Measurements from ENCODE around the gene CELF5. TPM values are rescaled to one million over a fixed set of nuclear protein-coding genes. Genes with fewer than 3 reads are reported as not detected.

CELF5 gene
- total RNA-seq, 1 donor from 2014 or later: not detected

GRCh38 chr19:3227054-3227626, 2.7 kb downstream of the CELF5 start:
- H3K4me3 ChIP-seq: no peak overlapping the region
- H3K27me3 ChIP-seq (ENCODE audit: low read depth): peaks cover 67% of the 10 kb centered on the region
- H3K9me3 ChIP-seq: no peaks in the 10 kb centered on the region
- ATAC-seq: no peak
- H3K36me3 ChIP-seq: no peaks in the 10 kb centered on the region
- no peak overlapping the region for H3K27ac ChIP-seq
- DNase-seq: no peak
- H3K4me1 ChIP-seq: peaks cover 3% of the 10 kb centered on the region
- TF ChIP-seq CTCF (IDR thresholded peaks at IDR 0.05): no peak
- intact Hi-C loops (cut with DNase I): no loop called here

GRCh38 chr19:3229346-3229743, 4.9 kb downstream of the CELF5 start:
- no peak for DNase-seq
- no peak for ATAC-seq
- Histone ChIP-seq H3K27me3 (ENCODE audit: low read depth) (peaks cover 45% of the 10 kb centered on the region), H3K4me1 (peaks cover 3% of the 10 kb centered on the region), H3K4me3 (no peak overlapping the region), H3K27ac (no peak overlapping the region), H3K36me3 (no peaks in the 10 kb centered on the region), H3K9me3 (no peaks in the 10 kb centered on the region)
- TF ChIP-seq CTCF (IDR thresholded peaks at IDR 0.05): no peak
- intact Hi-C loops (cut with DNase I): no loop called here

GRCh38 chr19:3229888-3230496, 5.5 kb downstream of the CELF5 start:
- ATAC-seq (no peak), DNase-seq (no peak)
- intact Hi-C loops (cut with DNase I): no loop called here
- H3K9me3 ChIP-seq: no peaks in the 10 kb centered on the region
- peaks cover 41% of the 10 kb centered on the region for H3K27me3 ChIP-seq (ENCODE audit: low read depth)
- no peak for TF ChIP-seq CTCF (IDR thresholded peaks at IDR 0.05)
- no peak overlapping the region for H3K27ac ChIP-seq
- H3K36me3 ChIP-seq: no peaks in the 10 kb centered on the region
- no peaks in the 10 kb centered on the region for H3K4me1 ChIP-seq
- H3K4me3 ChIP-seq: no peak overlapping the region

- DNase-seq: no peak
- ATAC-seq: no peak
- Histone ChIP-seq H3K9me3 (no peaks in the 10 kb centered on the region), H3K4me3 (no peak overlapping the region), H3K4me1 (no peaks in the 10 kb centered on the region), H3K27me3 (ENCODE audit: low read depth) (peaks cover 34% of the 10 kb centered on the region), H3K27ac (no peak overlapping the region), H3K36me3 (no peaks in the 10 kb centered on the region)
- no peak for TF ChIP-seq CTCF (IDR thresholded peaks at IDR 0.05)
- intact Hi-C loops (cut with DNase I): no loop called here
Observed at GRCh38 chr19:3231288-3231687, 6.8 kb downstream of the CELF5 start.

GRCh38 chr19:3233116-3233515, 8.7 kb downstream of the CELF5 start:
- intact Hi-C loops (cut with DNase I): no loop called here
- Histone ChIP-seq H3K4me3 (no peak overlapping the region), H3K36me3 (no peaks in the 10 kb centered on the region), H3K9me3 (no peaks in the 10 kb centered on the region), H3K27me3 (ENCODE audit: low read depth) (peaks cover 16% of the 10 kb centered on the region), H3K4me1 (no peaks in the 10 kb centered on the region), H3K27ac (no peak overlapping the region)
- DNase-seq (no peak), ATAC-seq (no peak)
- TF ChIP-seq CTCF (IDR thresholded peaks at IDR 0.05): no peak
